WERI-Rb-1 (cell line): Measurements from ENCODE around the gene PPP5C.
"Not testable (repeated sequence)": the region's sequence is repeated elsewhere in the genome, so short reads cannot be mapped to it uniquely, and the experiment has no call there.

Experiments used
- DNase-seq: peaks from one replicate; pipeline ENCODE4 v3.0.0-alpha.2; 2020
- H3K27ac ChIP-seq: fragments of 250-450 bp; sonication (Bioruptor Pico); 2 replicates; pipeline ENCODE4 v1.5.1; 2020; ENCODE audit warnings: mild to moderate bottlenecking, moderate library complexity
- H3K27me3 ChIP-seq: fragments of 250-450 bp; sonication (Bioruptor Pico); 2 replicates; pipeline ENCODE4 v1.5.1; 2021; ENCODE audit warnings: mild to moderate bottlenecking, low read depth, moderate library complexity; ENCODE audit not compliant: insufficient read depth, severe bottlenecking
- H3K36me3 ChIP-seq: fragments of 250-450 bp; sonication (Bioruptor Pico); 2 replicates; pipeline ENCODE4 v1.5.1; 2020; ENCODE audit warnings: mild to moderate bottlenecking, moderate library complexity
- H3K4me3 ChIP-seq: 2 replicates; pipeline ENCODE4 v1.5.1; 2011; ENCODE audit warnings: low read depth, mild to moderate bottlenecking, control low read depth, low read length
- H3K9me3 ChIP-seq: fragments of 250-450 bp; sonication (Bioruptor Pico); 2 replicates; pipeline ENCODE4 v1.5.1; 2021; ENCODE audit warnings: mild to moderate bottlenecking, moderate library complexity; ENCODE audit not compliant: severe bottlenecking
- TF ChIP-seq, protein P1 (sequence below): IDR thresholded peaks from 2 replicates; pipeline ENCODE4 v1.5.1; 2011; ENCODE audit warnings: low read depth, mild to moderate bottlenecking, control low read depth, inconsistent platforms, low read length

The PPP5C gene

DNA sequence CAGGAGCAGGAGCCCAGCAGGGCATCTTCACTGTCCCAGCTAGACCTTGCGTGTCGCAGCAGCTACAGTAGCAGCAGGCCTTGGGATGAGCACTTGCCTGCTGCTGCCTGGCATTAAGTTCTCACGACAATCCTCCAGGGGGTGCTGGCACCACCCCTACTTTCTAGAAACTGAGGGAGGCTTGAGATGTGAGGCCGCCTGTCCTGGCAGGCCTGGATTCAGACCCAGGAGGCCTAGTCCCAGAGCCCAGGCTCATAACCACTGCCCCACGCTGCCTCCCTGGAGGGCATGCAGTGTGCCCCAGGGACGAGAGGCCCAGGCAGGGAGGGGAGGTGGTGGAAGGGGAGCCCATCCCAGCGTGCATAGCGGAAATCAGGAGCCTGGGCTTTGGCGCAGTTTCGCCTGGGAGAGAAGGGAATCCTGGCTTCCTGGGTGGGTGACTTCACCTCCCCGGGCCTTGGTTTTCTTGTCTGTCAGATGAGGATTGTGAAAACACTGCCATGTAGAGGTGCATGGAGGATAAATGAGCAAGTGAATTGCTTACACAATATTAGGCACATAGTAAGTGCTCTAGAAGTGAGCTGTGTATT, 26.1 kb downstream of the PPP5C start:
- H3K36me3 ChIP-seq = peaks cover 69% of the 10 kb centered on the region
- no peaks in the 10 kb centered on the region for H3K9me3 ChIP-seq
- H3K27ac ChIP-seq = no peak overlapping the region
- no peak overlapping the region for H3K4me3 ChIP-seq
- DNase-seq = peak; percentile 33
- TF ChIP-seq, protein P1, sequence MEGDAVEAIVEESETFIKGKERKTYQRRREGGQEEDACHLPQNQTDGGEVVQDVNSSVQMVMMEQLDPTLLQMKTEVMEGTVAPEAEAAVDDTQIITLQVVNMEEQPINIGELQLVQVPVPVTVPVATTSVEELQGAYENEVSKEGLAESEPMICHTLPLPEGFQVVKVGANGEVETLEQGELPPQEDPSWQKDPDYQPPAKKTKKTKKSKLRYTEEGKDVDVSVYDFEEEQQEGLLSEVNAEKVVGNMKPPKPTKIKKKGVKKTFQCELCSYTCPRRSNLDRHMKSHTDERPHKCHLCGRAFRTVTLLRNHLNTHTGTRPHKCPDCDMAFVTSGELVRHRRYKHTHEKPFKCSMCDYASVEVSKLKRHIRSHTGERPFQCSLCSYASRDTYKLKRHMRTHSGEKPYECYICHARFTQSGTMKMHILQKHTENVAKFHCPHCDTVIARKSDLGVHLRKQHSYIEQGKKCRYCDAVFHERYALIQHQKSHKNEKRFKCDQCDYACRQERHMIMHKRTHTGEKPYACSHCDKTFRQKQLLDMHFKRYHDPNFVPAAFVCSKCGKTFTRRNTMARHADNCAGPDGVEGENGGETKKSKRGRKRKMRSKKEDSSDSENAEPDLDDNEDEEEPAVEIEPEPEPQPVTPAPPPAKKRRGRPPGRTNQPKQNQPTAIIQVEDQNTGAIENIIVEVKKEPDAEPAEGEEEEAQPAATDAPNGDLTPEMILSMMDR = peak; percentile 42
- H3K27me3 ChIP-seq = no peaks in the 10 kb centered on the region

DNA sequence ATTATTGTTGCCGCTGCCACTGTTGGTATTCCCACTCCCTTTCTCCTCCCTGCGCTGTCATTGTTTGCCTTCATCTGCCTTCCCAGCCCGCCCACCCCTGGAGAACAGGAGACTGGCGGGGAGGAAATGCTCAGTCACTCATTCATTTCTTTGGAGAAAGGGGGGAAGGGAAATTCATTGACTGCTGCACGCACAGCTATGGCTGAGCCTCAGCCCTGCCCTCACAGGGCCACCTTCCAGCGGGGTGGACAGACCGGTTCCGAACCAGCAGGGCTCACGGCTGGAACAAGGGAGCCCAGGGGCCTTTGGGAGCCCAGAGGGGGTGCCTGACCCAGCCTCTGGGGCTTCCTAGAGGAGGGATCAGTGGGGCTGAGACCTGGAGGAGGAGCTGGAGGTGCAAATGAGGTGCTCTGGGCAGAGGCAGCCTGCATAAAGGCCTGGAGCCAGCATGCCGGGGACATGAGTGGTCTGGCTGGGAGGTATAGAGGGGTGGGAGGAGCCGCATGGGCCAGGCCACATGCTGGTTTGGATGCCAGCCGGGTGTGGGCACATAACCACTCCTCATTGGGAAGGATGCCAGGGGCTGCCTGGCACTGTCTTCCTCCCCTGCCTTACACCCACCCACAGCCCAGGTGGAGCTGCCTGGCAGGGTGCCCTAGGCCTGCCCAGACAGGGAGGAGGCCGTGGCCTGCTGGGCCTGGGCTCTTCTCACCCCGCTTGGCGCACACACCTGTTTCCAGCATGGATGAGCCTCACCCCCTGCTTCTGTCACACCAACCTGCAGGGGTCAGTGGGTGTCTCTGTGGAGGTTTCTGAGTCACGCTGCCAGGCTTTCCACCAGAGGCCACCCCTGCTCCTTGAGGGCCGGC, 26.8 kb downstream of the PPP5C start:
- peaks cover 68% of the 10 kb centered on the region for H3K36me3 ChIP-seq
- no peak overlapping the region for H3K4me3 ChIP-seq
- TF ChIP-seq, protein P1 = no peak
- DNase-seq = no peak
- H3K9me3 ChIP-seq = no peaks in the 10 kb centered on the region
- H3K27ac ChIP-seq = no peak overlapping the region
- H3K27me3 ChIP-seq = no peaks in the 10 kb centered on the region

DNA sequence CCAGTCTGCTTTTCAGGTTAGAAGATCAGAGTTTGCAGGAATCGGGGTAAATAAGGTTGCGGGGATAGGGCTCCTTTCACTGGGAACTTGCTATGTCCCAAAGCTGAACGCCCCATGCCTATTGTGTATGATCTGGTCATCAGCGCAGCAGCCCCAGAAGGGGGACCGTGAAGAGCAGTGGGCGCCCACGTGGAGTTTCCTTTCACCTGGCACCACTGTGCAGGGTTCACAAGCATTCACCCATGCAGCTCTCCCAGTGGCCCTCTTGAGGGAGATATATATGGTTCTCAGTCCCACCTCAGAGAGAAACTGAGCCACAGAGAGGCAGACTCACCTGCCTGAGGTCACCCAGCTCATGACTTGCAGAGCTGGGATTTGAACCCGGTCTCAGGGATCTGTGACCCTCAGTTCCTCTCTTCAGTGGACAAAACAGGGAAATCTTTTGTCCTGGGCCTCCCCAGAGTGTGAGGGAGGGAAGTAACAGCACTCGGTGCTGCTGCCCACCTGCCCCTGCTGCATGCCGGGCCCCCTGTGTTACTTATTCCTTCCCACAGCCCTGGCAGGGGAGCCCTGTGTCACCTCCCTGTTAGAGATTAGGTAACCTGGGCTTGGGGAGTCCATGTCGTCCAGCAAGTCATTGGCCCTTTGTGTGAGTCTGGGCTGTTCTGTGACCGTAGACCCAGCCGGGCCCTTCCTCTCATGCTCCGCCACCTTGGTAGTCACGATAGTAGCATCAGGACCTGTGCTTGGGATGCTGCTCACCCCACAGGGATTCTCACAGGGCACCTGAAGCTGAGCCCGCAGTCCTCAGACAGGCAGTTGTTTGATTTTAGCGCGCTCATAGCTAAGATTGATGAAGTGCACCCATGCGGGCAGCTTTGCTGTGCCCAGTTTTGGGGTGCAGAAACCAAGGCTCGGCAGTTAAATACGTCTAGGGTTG, 27.9 kb downstream of the PPP5C start:
- no peaks in the 10 kb centered on the region for H3K27me3 ChIP-seq
- no peak overlapping the region for H3K27ac ChIP-seq
- no peak for DNase-seq
- H3K9me3 ChIP-seq = no peaks in the 10 kb centered on the region
- TF ChIP-seq, protein P1 = no peak
- peaks cover 71% of the 10 kb centered on the region for H3K36me3 ChIP-seq
- H3K4me3 ChIP-seq = no peak overlapping the region

DNA sequence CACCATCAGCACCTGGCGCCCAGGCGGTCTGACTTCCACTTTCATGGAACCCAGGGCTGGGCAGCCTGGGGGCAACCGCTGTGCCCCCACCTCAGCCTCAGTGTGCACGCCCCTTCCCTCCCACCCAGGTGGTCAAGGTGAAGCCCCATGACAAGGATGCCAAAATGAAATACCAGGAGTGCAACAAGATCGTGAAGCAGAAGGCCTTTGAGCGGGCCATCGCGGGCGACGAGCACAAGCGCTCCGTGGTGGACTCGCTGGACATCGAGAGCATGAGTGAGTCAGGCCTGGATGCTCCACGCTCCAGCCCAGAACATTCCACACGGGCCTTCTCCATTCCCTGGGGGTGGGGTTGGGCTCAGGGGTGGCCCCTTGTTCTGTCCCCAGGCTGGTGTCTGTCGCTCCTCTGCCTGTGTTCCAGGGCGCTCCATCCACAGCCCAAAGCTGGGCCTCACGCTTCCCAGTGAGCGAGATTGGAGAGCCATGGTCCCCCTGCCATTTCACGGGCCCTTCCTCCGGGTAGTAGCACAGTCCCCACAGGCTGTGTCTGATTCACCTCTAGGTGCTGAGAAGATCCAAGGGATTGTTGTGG, 28.7 kb downstream of the PPP5C start:
- not testable (repeated sequence) for H3K27ac ChIP-seq, DNase-seq, H3K4me3 ChIP-seq, H3K9me3 ChIP-seq, H3K27me3 ChIP-seq
- H3K36me3 ChIP-seq = peaks cover 74% of the 10 kb centered on the region

DNA sequence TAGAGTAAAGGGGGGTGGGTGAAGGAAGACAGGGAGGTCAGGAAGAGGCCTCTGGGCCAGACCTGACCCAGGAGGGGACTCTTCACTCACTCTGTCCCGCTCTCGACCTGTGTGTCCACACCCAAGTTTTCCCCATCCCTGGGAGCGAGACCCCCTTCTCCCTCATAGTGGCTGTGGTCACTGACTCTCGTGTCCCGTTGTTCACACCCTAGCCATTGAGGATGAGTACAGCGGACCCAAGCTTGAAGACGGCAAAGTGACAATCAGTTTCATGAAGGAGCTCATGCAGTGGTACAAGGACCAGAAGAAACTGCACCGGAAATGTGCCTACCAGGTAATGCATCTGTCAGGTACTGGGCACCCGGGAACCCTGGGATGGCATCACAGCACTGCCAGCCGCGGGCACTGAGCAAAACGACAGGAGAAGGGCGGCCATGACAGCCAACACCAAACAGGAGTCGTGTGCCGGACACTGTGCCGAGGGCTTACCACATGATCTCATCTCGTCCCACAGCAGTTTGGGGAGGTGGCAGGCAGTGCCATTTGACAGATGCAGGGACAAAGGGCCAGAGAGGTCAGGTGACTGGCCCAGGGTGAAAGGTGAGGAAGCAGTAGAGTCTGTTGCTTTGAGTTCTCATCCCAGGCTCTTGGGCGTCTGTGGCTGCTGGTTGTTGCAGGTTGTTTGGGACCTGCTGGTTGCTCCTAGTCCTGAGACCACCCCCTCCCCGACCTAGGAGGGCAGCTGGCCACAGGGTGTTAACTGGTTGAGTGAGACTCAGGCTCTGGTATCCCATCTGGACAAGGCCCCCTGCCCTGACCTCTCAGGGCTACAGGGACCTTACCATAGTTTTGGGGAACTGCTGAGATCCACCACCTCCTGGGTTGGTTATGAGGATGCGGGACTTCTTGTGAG, 29.6 kb downstream of the PPP5C start:
- H3K36me3 ChIP-seq = peaks cover 75% of the 10 kb centered on the region
- no peak for DNase-seq
- H3K9me3 ChIP-seq = no peaks in the 10 kb centered on the region
- no peak overlapping the region for H3K27ac ChIP-seq
- H3K27me3 ChIP-seq = no peaks in the 10 kb centered on the region
- TF ChIP-seq, protein P1 = no peak
- no peak overlapping the region for H3K4me3 ChIP-seq
